Kidney epithelial cell (primary cell): ENCODE measurements around the gene SH3GL2. TPM values are rescaled to one million over a fixed set of nuclear protein-coding genes. Genes with fewer than 3 reads are reported as not detected.

ENCODE experiments used
- DNase-seq: peaks from one replicate; pipeline ENCODE4 v3.0.0-alpha.2; 2010; ENCODE audit warnings: low read depth
- H3K27me3 ChIP-seq: 2 replicates; pipeline ENCODE4 v1.6.0; 2011; ENCODE audit warnings: low read length; ENCODE audit not compliant: control insufficient read depth, insufficient read depth
- H3K36me3 ChIP-seq: 2 replicates; pipeline ENCODE4 v1.5.1; 2011; ENCODE audit warnings: low read length; ENCODE audit not compliant: control insufficient read depth, insufficient read depth
- H3K4me3 ChIP-seq: 2 replicates; pipeline ENCODE4 v1.5.1; 2011; ENCODE audit warnings: low read depth, mild to moderate bottlenecking, control low read depth, low read length
- total RNA-seq: library from RNA; depleted of rRNA; stranded (reverse); fragments of >200 nt; gene quantifications from 2 replicates; pipeline ENCODE4 v1.2.3, GENCODE V29; 2015
- TF ChIP-seq, protein P1 (sequence below): IDR thresholded peaks from 2 replicates; pipeline ENCODE4 v1.5.1; 2011; ENCODE audit warnings: mild to moderate bottlenecking, moderate library complexity, low read length, control low read depth, inconsistent platforms; ENCODE audit not compliant: insufficient read depth, poor library complexity, severe bottlenecking

Gene SH3GL2
- total RNA-seq, 1 donor from 2014 or later: 3.5 TPM

GRCh38 chr9:17623965-17624364, 45.1 kb downstream of the SH3GL2 start:
- Histone ChIP-seq H3K27me3 (no peaks in the 10 kb centered on the region), H3K36me3 (no peaks in the 10 kb centered on the region), H3K4me3 (no peak overlapping the region)
- TF ChIP-seq, protein P1, sequence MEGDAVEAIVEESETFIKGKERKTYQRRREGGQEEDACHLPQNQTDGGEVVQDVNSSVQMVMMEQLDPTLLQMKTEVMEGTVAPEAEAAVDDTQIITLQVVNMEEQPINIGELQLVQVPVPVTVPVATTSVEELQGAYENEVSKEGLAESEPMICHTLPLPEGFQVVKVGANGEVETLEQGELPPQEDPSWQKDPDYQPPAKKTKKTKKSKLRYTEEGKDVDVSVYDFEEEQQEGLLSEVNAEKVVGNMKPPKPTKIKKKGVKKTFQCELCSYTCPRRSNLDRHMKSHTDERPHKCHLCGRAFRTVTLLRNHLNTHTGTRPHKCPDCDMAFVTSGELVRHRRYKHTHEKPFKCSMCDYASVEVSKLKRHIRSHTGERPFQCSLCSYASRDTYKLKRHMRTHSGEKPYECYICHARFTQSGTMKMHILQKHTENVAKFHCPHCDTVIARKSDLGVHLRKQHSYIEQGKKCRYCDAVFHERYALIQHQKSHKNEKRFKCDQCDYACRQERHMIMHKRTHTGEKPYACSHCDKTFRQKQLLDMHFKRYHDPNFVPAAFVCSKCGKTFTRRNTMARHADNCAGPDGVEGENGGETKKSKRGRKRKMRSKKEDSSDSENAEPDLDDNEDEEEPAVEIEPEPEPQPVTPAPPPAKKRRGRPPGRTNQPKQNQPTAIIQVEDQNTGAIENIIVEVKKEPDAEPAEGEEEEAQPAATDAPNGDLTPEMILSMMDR: no peak
- DNase-seq: no peak

DNA sequence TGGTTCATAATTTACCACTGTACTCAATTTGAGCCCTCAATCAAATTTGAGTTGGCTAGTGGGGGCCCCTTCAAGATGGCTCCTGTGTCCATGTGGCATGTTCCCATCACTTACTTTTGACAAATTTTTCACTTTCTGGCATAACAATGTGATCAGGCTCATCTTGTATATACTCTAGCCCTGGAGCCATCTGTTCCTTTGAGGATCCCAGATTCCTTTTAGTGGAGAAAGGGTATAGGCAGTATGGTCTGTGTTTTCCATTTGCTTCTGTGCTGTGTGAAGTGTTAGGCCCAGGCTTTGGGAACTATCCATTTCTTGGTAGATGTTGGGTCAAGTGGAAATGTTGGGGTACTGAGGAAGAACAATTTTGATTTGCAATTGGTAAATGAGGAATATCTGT, 45.7 kb downstream of the SH3GL2 start:
- no peak for DNase-seq
- Histone ChIP-seq H3K4me3 (no peak overlapping the region), H3K36me3 (no peaks in the 10 kb centered on the region), H3K27me3 (no peaks in the 10 kb centered on the region)
- TF ChIP-seq, protein P1: no peak

DNA sequence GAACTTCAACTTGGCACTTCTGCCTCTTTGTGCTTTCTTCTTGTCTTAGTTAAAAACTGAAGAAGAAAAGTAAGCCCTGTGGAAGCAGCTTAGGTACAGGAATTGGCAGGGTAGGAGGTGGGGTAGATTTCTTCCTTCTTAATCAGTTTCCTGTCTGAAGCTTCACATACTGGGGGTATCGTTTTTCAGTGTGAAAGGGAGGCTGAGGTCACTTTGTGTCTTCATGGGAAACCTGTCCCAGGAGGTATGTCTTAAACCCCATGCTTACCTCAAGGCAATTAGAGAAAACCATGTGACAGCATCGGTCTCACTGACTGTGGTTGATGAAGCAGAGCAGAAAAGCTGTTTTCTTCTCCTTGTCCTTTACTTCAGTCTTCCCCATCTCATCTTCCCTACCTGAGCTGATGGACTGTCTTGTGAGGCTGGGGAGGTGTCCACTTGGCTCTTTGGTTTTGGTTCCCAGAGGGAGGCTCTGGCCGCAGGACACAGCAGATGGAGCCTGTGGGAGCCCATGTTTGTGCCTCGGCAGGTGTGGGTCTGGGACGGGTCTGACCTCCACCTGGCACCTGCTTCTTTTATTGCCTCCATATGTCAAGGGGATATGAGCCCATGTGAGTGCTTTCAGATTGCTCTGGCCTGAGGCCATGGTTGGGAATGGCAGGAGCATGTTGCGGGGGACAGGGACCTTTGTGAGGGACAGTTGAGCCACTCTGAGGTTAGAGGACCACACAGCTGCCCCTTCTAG, 47.0 kb downstream of the SH3GL2 start:
- DNase-seq: peak; percentile 14
- Histone ChIP-seq H3K36me3 (no peaks in the 10 kb centered on the region), H3K4me3 (no peak overlapping the region), H3K27me3 (no peaks in the 10 kb centered on the region)
- TF ChIP-seq, protein P1: no peak

DNA sequence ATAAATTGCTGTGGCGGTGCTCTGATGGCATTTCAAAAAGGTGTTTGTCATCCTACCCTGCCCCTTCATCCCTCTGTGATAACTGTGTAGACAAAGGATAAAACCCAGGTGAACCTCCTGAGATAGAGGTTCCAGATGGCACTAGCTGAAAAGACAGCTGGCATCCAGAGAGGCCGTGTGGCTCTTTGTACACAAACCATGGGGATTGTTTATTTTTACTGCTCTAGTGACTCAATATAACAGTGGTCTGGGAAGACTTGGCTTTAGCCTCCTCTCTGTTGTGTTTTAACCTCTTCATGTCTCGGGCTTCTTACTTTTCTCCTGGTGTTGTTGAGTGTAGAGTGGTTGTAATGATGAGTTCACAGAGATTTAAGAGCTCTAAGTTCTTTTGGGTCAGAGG, 48.8 kb downstream of the SH3GL2 start:
- TF ChIP-seq, protein P1: no peak
- H3K27me3 ChIP-seq: no peaks in the 10 kb centered on the region
- H3K4me3 ChIP-seq: no peak overlapping the region
- no peak for DNase-seq
- no peaks in the 10 kb centered on the region for H3K36me3 ChIP-seq

DNA sequence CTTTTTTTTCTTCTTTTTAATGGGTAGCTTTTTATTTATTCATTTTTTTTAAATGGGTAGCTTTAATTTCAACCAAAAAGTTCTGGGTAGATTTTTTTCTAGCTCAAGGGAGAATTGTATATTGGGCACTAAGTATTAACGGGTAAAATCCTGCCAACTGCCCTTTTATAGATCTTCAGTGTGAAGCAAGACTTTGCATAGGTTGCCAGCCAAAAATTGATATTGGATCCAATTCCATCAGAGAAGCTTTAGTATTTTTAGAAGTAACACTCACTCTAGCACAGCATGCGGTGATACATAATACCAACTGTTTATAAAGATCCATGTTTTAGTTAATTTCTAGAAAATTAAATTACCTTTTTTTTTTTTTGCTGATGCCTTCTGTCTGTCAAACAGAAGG, 49.8 kb downstream of the SH3GL2 start:
- H3K27me3 ChIP-seq: no peaks in the 10 kb centered on the region
- no peak overlapping the region for H3K4me3 ChIP-seq
- DNase-seq: no peak
- H3K36me3 ChIP-seq: no peaks in the 10 kb centered on the region
- TF ChIP-seq, protein P1: no peak

- DNase-seq: no peak
- H3K36me3 ChIP-seq: no peaks in the 10 kb centered on the region
- H3K4me3 ChIP-seq: no peak overlapping the region
- H3K27me3 ChIP-seq: no peaks in the 10 kb centered on the region
- TF ChIP-seq, protein P1: no peak
Observed at GRCh38 chr9:17630531-17630949, 51.7 kb downstream of the SH3GL2 start.
